ENCODE measurements around the gene TIGD6.

TIGD6 gene

DNA sequence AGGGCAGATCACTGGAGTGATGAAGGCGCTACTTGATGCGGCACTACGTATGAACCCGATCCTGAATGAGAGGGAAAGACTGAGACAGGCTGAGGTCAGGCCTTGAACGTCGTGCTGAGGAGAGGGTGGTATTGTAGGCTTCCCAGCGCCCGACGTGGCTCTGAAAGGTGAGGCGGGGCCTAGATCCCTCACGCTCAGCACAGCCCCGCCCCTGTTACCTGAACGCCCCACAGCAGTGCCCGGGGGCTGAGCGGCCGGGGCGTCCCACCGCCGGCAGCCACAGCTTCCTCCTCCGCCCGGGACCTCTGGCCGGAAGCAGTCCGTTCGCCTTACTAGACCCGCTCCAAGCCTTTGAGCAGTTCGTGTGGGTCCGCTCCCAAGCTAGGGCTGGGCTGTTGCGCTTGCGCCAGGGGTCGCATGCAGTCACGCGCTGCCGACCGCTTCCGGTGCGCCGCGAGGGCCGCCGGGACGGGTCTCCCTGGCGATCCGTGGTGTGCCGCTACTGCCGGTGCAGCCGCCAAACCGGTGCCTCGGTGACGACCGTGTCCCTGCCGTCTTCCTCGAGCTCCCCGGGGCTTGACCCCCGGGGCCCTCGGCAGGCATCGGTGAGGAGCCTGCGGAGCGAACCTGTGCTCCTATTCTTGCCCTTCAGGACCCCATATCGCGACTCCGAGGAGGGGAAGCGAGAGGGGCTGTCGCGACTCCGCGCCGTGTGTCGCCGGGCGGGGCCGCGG, at the start of gene TIGD6, which contains the start of gene HMGXB3:
TIGD6 (minus strand) TSS at position 399 of the 734 bp plus-strand sequence. CDS start 4,306 bp downstream, outside the sequence.
HMGXB3 (plus strand) TSS at position 484 of the 734 bp plus-strand sequence. CDS start 4,114 bp downstream, outside the sequence.
- peak within 1 kb of the TSS; percentile 62 for H3K4me3 ChIP-seq (replicated peaks; ENCODE audit: low read depth, low read length)
- peak; percentile 85 for DNase-seq (ENCODE audit: extremely low read depth, low read depth)
- TF ChIP-seq, protein P1, sequence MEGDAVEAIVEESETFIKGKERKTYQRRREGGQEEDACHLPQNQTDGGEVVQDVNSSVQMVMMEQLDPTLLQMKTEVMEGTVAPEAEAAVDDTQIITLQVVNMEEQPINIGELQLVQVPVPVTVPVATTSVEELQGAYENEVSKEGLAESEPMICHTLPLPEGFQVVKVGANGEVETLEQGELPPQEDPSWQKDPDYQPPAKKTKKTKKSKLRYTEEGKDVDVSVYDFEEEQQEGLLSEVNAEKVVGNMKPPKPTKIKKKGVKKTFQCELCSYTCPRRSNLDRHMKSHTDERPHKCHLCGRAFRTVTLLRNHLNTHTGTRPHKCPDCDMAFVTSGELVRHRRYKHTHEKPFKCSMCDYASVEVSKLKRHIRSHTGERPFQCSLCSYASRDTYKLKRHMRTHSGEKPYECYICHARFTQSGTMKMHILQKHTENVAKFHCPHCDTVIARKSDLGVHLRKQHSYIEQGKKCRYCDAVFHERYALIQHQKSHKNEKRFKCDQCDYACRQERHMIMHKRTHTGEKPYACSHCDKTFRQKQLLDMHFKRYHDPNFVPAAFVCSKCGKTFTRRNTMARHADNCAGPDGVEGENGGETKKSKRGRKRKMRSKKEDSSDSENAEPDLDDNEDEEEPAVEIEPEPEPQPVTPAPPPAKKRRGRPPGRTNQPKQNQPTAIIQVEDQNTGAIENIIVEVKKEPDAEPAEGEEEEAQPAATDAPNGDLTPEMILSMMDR (IDR thresholded peaks at IDR 0.05; ENCODE audit: low read depth, low read length, missing control alignments) = no peak

DNA sequence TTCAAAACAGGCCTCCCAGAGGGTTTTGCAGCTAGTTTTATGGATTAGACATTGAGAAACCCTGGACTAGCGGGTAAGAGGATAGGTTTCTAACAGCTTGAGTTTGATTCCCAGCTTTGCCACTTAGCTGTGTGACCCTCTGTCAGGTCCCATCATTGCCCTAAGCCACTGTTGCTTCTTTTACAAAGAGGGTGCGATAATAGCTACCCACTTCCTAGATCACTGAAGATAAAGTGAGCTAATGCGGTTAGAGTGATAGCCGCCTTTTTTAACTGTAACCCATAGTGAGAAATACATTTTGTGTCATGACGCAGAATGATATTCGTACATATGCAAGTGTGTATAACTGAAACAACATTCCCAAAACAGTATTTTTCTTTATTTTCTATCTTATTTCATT, 45.6 kb upstream of the TIGD6 start:
- DNase-seq (ENCODE audit: extremely low read depth, low read depth) = no peak
- TF ChIP-seq, protein P1 (IDR thresholded peaks at IDR 0.05; ENCODE audit: low read depth, low read length, missing control alignments) = no peak
- H3K4me3 ChIP-seq (replicated peaks; ENCODE audit: low read depth, low read length) = no peak overlapping the region

DNA sequence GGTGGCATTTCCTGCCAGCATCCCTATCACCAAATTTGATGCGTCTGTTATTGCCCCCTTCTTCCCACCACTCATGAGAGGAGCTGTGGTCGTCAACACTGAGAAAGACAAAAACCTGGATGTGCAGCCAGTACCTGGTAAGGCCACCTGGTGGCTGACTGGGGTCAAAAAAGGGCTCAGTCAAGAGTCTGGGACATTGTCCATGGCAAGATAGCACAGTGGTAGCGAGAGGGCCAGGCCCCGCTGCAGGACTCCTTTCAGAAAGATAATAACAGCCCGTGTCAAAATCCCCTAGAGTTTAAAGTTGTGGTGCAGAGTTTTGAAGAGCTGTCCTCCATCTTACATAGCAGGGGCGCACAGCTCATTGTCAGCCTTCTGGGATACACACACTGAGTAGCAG, 45.1 kb upstream of the TIGD6 start:
- TF ChIP-seq, protein P1 (IDR thresholded peaks at IDR 0.05; ENCODE audit: low read depth, low read length, missing control alignments) = no peak
- no peak for DNase-seq (ENCODE audit: extremely low read depth, low read depth)
- H3K4me3 ChIP-seq (replicated peaks; ENCODE audit: low read depth, low read length) = no peak overlapping the region

DNA sequence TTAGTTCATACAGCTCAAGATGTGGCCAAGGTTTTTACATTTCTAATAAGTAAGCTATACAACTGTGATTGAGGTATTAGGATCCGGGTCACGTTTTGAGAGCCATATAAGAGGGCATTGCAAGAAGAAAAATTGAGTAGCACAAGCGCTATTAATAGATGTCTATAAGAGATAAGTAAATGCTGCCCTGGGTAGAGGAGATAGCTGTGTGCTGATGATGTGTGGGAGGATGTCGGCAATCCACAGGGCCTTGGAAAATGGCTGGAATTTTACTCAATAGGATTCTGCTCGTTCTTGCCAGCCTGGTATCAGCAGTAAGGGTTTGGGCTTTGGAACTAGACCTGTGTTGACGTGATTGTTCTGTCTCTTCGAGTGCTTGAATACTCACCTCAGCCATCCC, 44.3 kb upstream of the TIGD6 start:
- DNase-seq (ENCODE audit: extremely low read depth, low read depth) = no peak
- TF ChIP-seq, protein P1 (IDR thresholded peaks at IDR 0.05; ENCODE audit: low read depth, low read length, missing control alignments) = no peak

DNA sequence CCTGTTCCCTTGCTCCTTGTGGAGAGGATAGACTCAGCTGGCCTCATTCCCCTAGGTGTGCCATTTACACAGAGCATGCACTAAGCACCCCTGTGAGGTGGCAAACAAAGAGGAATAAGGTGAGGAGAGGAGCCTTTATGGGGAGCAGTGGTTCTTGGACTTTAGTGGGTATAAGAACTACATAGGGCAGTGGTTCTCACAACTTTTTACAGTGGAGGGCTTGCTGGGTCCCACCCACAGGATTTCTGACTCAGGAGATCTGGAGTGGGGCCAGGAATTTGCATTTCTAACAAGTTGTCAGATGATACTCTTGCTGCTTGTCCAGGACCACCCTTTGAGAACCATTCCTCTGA, 43.9 kb upstream of the TIGD6 start:
- DNase-seq (ENCODE audit: extremely low read depth, low read depth) = peak; percentile 45
- no peak overlapping the region for H3K4me3 ChIP-seq (replicated peaks; ENCODE audit: low read depth, low read length)
- TF ChIP-seq, protein P1 (IDR thresholded peaks at IDR 0.05; ENCODE audit: low read depth, low read length, missing control alignments) = no peak

More for the DNA sequence above, 44.3 kb upstream of the TIGD6 start:
- no peak overlapping the region for H3K4me3 ChIP-seq (replicated peaks; ENCODE audit: low read depth, low read length)

DNA sequence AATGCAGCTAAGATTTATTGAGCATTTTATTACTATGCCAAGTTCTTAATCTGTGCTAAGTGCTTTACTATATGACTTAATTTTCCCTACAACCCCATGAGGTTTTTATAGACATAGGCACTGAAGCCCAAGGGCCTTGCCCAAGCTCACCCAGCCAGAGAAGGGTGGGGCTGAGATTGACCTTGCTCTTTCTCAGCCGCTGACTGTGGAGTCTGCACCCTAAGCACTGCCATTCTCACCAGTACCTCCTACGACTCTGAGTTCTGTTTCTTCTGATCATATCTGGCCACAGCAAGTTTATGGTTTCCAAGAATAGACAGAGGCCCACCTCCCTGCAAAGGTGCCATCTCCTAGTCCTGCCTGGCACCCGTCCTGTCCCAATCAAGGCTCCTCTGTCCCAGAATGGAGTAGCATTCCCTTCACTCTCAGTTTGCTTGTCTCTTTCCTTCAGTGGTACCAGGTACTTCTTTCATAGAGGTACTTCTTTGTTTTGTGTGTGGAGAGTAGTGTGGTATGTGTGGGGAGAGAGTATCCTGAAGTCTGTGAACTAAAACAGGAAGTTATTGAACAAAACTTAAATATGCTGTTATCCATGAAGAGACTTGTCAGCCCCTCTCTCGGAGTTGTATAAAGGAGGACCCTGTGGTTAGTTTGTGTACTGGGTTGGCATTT, 43.3 kb upstream of the TIGD6 start:
- TF ChIP-seq, protein P1 (IDR thresholded peaks at IDR 0.05; ENCODE audit: low read depth, low read length, missing control alignments) = no peak
- no peak for DNase-seq (ENCODE audit: extremely low read depth, low read depth)

More for the DNA sequence above, 43.3 kb upstream of the TIGD6 start:
- H3K4me3 ChIP-seq (replicated peaks; ENCODE audit: low read depth, low read length) = no peak overlapping the region
